ENCODE data around the gene XCL2.

The XCL2 gene

GRCh38 chr1:168514455-168514854 lies 29.3 kb downstream of the XCL2 start:
- no peak for DNase-seq (ENCODE audit: low read depth, low spot score)

GRCh38 chr1:168513656-168514404 lies 30.0 kb downstream of the XCL2 start:
- DNase-seq (ENCODE audit: low read depth, low spot score), result no peak

DNA sequence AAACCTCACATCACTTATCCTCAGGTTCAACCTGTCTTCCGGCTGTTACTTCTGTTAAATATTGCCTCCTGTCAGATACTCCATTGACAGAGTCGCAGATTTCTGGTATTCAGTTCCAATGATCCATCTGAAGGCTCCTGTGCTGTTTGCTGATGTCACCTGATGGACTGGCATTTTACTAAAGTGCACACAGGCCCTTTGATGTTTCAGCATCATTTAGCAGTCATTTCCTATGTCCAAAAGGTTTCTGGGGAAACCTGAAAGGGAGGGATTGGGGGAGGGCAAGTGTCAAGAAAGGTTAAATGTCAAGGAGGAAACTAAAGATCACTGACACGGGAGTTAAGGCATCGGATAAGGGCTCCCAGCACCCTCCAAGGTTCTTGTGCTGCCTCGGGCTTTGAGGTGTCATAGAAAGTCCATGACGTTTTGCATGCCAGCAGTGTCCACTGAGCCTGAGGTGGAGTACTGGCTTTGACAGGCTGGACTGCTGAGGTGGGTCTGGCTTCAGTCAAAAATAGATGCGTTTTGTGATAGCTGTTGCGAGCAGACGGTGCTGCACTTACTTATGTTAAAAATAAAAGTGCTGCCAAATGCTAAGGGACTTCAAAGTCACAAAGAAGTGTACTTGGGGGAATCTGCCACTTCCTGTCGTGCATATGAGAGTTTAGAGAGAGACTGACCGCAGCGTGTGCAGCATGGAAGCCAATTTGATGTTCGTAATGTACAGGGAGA lies 30.8 kb downstream of the XCL2 start:
- no peak for DNase-seq (ENCODE audit: low read depth, low spot score)

GRCh38 chr1:168509875-168510791 lies 33.7 kb downstream of the XCL2 start:
- no peak for DNase-seq (ENCODE audit: low read depth, low spot score)

- DNase-seq (ENCODE audit: low read depth, low spot score), result no peak
Observed at GRCh38 chr1:168509210-168509609, 34.6 kb downstream of the XCL2 start.

- no peak for DNase-seq (ENCODE audit: low read depth, low spot score)
Observed at GRCh38 chr1:168507828-168508227, 36.0 kb downstream of the XCL2 start.

- DNase-seq (ENCODE audit: low read depth, low spot score), result no peak
Observed at GRCh38 chr1:168507231-168507630, 36.6 kb downstream of the XCL2 start.

DNA sequence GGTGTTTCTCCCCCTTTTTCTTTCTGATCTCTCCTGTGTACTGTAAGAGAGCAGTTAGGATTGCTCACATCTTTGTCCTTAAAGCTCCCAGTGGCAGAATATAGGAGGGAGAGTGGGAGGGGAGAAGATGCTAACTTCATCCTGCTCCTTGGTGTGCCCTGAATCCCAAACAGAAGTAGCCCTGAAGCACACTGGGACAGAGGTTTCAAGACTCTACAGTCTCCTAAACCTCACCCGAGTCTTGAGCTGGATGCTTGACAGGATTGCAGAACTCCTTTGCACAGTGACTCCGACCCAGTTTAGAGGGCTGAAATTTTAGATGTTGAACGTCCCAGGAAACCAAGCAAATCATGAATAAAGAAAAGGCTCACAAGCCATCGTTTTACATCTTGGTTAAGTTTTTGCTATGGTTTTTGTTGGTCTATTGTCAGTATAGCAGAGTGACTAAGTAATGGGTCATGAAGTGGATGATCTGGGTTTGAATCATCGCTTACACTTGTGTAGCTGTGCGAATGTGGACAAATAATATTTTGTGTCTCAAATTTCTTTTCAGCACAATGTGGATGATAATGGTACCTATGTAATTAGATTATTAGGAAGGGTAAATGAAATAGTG lies 37.5 kb downstream of the XCL2 start:
- DNase-seq (ENCODE audit: low read depth, low spot score), result no peak

- DNase-seq (ENCODE audit: low read depth, low spot score), result no peak
Observed at GRCh38 chr1:168505006-168505405, 38.8 kb downstream of the XCL2 start.

DNA sequence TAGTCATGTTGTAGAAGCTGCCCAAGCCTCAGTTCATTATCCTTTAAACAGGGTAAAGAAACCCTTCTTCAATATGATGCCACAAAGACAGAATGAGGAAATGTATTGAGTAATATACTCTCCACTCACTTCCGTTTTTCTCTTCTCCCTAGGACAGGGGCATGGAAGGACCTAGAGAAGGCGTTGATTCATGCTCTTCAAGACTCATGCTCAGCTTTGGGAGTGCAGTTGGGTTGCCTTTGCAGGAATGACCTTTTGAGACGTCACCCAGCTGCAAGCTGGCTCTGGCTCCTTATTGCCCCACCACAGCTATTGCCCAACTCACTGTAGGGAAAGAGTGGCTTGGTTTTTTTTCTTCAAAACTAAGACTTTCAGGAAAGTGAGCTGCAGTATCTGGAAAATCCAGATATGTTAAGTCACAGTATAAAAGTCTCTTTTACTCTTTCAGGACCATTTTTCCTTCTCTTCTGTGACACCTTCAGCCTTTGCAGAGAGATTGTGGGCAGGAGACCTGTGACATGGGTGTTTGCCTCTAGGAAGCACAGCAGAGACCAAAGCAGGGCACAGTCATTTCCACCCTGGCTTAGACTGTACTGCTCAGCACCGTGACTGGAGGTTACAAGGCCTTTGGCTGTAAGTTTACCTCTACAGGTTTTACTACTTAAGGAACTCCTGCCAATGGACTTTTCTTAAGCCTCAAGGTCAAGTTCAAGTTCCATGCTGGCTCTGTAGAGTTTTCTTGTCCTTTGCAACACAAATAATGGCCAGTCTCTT lies 39.5 kb downstream of the XCL2 start:
- no peak for DNase-seq (ENCODE audit: low read depth, low spot score)

DNA sequence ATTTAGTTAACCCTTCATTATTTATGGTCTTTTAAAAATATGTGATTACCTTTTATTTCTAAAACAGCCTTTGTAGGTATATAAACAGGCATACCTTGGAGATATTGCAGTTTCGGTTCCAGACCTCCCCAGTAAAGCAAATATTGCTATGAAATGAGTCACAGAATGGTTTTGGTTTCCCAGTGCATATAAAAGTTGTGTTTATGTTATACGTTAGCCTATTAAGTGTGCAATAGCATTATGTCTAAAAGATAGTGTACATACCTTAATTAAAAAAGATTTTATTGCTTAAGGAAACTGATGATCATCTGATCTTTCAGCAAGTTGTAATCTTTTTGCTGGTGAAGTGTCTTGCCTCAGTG lies 44.1 kb downstream of the XCL2 start:
- DNase-seq (ENCODE audit: low read depth, low spot score), result no peak

GRCh38 chr1:168498956-168499687 lies 44.7 kb downstream of the XCL2 start:
- no peak for DNase-seq (ENCODE audit: low read depth, low spot score)

DNA sequence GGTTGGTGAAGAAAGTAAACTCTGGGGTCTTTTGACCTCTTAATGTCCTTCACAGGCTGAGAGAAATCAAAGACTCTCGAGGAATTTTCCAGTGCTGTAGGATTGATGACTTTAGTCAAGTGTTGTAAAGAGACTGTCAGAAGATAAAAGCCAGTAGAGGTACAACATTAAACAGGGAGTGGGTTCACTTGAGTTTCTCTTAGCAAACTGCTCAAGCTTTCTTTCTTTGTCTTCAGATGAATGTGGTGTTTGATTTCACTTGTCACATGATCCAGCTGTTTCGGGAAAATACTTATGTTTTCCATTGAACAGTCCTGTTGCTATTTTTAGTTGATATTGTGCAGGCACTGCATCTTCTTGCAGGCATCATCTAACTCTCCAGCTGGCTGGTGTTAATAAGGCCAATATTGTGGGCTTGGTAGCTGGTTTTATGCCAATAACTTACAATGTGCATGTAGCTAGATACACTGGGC lies 45.6 kb downstream of the XCL2 start:
- DNase-seq (ENCODE audit: low read depth, low spot score), result no peak

DNA sequence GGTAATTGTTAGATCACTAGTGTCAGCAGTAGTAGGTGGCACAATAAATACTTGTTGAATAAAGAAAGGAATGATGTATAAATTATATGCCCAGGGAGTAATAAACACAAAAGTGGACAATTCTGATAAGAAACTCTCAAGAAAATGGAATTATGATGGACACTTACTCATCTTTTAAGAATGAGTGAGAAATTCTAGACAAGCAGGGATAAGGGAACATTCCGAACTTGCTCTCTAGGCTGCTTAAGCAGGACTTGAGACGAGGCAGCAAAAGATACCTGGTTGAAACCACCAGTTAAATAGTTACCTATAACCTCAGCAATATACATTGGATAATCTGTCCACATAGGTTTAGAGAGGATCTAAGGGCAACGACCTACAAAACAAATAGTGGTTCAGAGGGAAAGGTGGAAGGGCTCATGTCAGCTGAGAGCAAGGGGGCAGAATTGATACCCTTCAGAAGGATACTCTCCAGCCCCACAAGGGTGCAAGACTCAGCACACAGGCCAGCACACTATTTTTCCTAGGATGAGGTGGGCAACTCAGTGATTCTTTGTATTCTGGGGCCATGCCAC lies 46.3 kb downstream of the XCL2 start:
- no peak for DNase-seq (ENCODE audit: low read depth, low spot score)

- DNase-seq (ENCODE audit: low read depth, low spot score), result no peak
Observed at GRCh38 chr1:168491527-168492164, 52.2 kb downstream of the XCL2 start.

Data from brain pericyte (primary cell).